Measurements from ENCODE around the gene LYSMD4. TPM values are rescaled to one million over a fixed set of nuclear protein-coding genes. Genes with fewer than 3 reads are reported as not detected.
A peak's percentile ranks its signal among the peaks of the same experiment; 100 is the strongest.

The LYSMD4 gene
- total RNA-seq, 6 donors from 2014 or later = 7.6 to 16.4 (median 12.5) TPM

GRCh38 chr15:99749386-99749785, 16.1 kb upstream of the LYSMD4 start:
- 47 to 54% methylated on average over 6 of the region's 6 CpGs for WGBS, 2 donors
- Histone ChIP-seq H3K4me3 (no peak overlapping the region), H3K27ac (peak overlapping the region; percentile 43 to 64 (median 58)), H3K36me3 (no peaks in the 10 kb centered on the region), H3K9me3 (no peaks in the 10 kb centered on the region), H3K4me1 (peaks cover 0 to 14% (median 5%) of the 10 kb centered on the region in 4 donors), H3K27me3 (no peaks in the 10 kb centered on the region)
- peak in 1 of 2 donors; percentile 36 for DNase-seq
- TF ChIP-seq EP300 (IDR thresholded peaks at IDR 0.05) = no peak
- TF ChIP-seq POLR2A (IDR thresholded peaks at IDR 0.05) = no peak
- TF ChIP-seq, protein P1, sequence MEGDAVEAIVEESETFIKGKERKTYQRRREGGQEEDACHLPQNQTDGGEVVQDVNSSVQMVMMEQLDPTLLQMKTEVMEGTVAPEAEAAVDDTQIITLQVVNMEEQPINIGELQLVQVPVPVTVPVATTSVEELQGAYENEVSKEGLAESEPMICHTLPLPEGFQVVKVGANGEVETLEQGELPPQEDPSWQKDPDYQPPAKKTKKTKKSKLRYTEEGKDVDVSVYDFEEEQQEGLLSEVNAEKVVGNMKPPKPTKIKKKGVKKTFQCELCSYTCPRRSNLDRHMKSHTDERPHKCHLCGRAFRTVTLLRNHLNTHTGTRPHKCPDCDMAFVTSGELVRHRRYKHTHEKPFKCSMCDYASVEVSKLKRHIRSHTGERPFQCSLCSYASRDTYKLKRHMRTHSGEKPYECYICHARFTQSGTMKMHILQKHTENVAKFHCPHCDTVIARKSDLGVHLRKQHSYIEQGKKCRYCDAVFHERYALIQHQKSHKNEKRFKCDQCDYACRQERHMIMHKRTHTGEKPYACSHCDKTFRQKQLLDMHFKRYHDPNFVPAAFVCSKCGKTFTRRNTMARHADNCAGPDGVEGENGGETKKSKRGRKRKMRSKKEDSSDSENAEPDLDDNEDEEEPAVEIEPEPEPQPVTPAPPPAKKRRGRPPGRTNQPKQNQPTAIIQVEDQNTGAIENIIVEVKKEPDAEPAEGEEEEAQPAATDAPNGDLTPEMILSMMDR (IDR thresholded peaks at IDR 0.05) = no peak
- TF ChIP-seq POLR2AphosphoS5 (IDR thresholded peaks at IDR 0.05) = peak in 1 of 2 donors; percentile 26
- ATAC-seq (ENCODE audit: low FRiP score in 2 of 2) = peak in 1 of 2 donors; percentile 60

DNA sequence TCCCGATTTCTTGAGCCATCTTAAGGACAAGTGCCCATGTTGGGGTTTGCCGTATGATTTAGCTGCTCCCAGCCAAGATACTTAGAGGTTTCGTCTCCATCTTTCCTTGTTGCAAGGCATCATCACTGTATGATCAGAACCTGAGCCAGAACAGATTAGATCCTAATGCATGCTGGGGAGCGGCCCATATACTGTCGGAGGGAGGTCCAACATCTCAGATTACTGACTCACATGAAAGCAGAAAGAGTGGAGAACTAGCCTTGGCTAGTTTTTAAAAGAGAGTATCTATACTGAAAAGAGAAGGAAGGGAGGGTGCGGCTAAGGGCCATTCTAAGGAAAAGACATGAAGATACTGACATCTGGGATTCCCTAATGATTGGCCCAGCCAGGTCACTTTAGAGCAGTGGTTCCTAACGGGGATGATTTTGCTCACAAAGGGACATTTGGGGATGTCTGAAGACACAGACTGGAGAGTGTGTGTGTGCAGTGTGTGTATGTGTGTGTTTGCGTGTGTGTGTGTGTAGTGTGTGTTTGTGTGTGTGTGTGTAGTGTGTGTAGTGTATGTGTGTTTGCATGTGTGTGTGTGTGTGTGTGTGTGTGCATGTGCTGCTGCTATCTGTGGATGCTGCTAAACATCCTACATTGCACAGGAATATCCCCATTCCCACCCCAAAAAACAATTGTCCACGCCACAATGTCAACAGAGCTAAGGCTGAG, 12.3 kb upstream of the LYSMD4 start:
- Histone ChIP-seq H3K4me3 (no peak overlapping the region), H3K27ac (no peak overlapping the region), H3K9me3 (no peaks in the 10 kb centered on the region), H3K27me3 (no peaks in the 10 kb centered on the region), H3K36me3 (no peaks in the 10 kb centered on the region), H3K4me1 (peaks cover 0 to 14% (median 5%) of the 10 kb centered on the region in 4 donors)
- TF ChIP-seq POLR2AphosphoS5 (IDR thresholded peaks at IDR 0.05) = no peak
- TF ChIP-seq, protein P1 (IDR thresholded peaks at IDR 0.05) = no peak
- no peak for TF ChIP-seq POLR2A (IDR thresholded peaks at IDR 0.05)
- TF ChIP-seq EP300 (IDR thresholded peaks at IDR 0.05) = no peak
- WGBS, 2 donors = 95% methylated on average over 9 of the region's 9 CpGs
- ATAC-seq (ENCODE audit: low FRiP score in 2 of 2) (no peak), DNase-seq (no peak)

- Histone ChIP-seq H3K27me3 (no peaks in the 10 kb centered on the region), H3K9me3 (no peaks in the 10 kb centered on the region), H3K36me3 (no peaks in the 10 kb centered on the region), H3K4me1 (peaks cover 0 to 2% (median 0%) of the 10 kb centered on the region in 4 donors), H3K4me3 (no peak overlapping the region), H3K27ac (no peak overlapping the region)
- TF ChIP-seq EP300 (IDR thresholded peaks at IDR 0.05) = no peak
- no peak for TF ChIP-seq POLR2A (IDR thresholded peaks at IDR 0.05)
- TF ChIP-seq, protein P1 (IDR thresholded peaks at IDR 0.05) = no peak
- no peak for TF ChIP-seq POLR2AphosphoS5 (IDR thresholded peaks at IDR 0.05)
- ATAC-seq (ENCODE audit: low FRiP score in 2 of 2) = no peak
- DNase-seq = no peak
- WGBS, 2 donors = 94 to 100% methylated on average over 2 to 7 of the region's 7 CpGs
Observed at GRCh38 chr15:99744142-99744541, 10.9 kb upstream of the LYSMD4 start.

DNA sequence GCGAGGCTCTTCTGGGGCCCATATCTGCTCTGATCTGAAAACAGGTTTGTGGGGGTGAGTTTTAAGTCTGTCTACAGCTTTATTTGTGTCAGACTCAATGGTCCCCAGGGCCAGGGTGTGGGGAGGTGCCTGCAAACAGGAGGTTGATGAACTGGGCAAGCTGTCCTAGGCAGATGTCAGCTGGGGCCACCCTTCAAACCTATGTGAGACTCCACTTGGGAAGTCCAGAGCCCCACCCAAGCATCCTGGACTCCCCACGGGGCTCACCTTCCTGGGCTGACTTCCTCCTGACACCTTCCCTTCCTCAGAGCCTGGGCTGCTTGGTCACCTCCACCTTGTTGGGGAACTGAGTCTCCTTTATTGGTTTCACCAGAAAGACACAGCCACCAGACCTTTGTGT, 8.6 kb upstream of the LYSMD4 start:
- no peak for TF ChIP-seq POLR2AphosphoS5 (IDR thresholded peaks at IDR 0.05)
- TF ChIP-seq, protein P1 (IDR thresholded peaks at IDR 0.05) = no peak
- no peak for TF ChIP-seq EP300 (IDR thresholded peaks at IDR 0.05)
- TF ChIP-seq POLR2A (IDR thresholded peaks at IDR 0.05) = no peak
- no peak overlapping the region for H3K4me3 ChIP-seq
- no peak for DNase-seq
- no peaks in the 10 kb centered on the region for H3K4me1 ChIP-seq
- H3K9me3 ChIP-seq = no peaks in the 10 kb centered on the region
- H3K27ac ChIP-seq = no peak overlapping the region
- peak in 1 of 2 donors; percentile 54 for ATAC-seq (ENCODE audit: low FRiP score in 2 of 2)
- no peaks in the 10 kb centered on the region for H3K36me3 ChIP-seq
- 73 to 86% methylated on average over 1 to 2 of the region's 2 CpGs for WGBS, 2 donors
- H3K27me3 ChIP-seq = no peaks in the 10 kb centered on the region

All from upper lobe of left lung (tissue), 6 donors.